NCI-H146 (cell line): Measurements from ENCODE around the gene PILRB.

Source experiments
- DNase-seq: peaks from one replicate; lab custom pipeline; 2025; lab: John Stamatoyannopoulos, UW

Gene PILRB

GRCh38 chr7:100407285-100408180 is 49.6 kb downstream of the PILRB start:
- DNase-seq = peak; percentile 51

DNA sequence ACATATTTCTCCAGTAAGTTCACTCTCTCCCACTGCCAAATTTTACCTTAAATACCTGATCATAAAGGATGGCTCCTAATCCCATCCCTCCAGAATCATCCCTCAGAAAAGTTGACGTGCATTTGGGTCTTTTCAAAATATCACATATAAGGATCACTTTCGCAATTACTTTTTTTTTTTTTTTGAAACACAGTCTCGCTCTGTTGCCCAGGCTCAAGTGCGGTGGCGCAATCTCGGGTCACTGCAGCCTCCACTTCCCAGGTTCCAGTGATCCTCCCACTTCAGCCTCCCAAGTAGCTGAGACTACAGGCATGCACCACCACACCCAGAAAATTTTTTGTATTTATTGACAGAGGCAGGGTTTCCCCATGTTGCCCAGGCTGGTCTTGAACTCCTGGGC is 53.2 kb downstream of the PILRB start:
- no peak for DNase-seq

- DNase-seq = no peak
These were observed 55.4 kb downstream of the PILRB start for GRCh38 chr7:100413346-100413745.

DNA sequence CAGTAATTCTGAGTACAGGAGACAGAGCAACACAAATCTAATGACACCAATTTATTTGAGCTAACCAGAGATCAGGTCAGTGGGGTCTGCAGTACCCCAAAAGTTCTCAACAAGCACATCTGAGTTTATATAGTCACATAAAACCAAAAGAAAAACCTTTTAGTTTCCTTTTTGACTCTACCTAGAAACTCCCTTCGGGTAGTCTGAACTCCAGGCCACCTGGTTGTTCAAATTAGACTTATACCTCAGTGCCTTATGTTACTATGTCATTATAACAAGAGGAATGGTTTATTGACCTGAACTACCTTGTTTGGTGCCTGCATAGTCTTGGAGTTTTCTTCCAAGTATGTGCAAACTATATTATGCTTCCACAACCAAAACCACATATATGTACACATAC is 56.0 kb downstream of the PILRB start:
- DNase-seq = no peak

GRCh38 chr7:100415448-100415847 is 57.5 kb downstream of the PILRB start:
- no peak for DNase-seq
